Fibroblast of upper back skin (primary cell): ENCODE results near the gene IKBKE.

Experiments
- DNase-seq: peaks from one replicate; pipeline ENCODE4 v3.0.0-alpha.2; 2013

The IKBKE gene

GRCh38 chr1:206498685-206499084 is 28.4 kb downstream of the IKBKE start:
- DNase-seq, result no peak

GRCh38 chr1:206500046-206500445 is 29.8 kb downstream of the IKBKE start:
- no peak for DNase-seq

- DNase-seq, result no peak
Measured at GRCh38 chr1:206501881-206502280, 31.6 kb downstream of the IKBKE start.

GRCh38 chr1:206502403-206502802 is 32.1 kb downstream of the IKBKE start:
- DNase-seq, result no peak

- DNase-seq, result no peak
Measured at GRCh38 chr1:206502812-206503211, 32.5 kb downstream of the IKBKE start.

GRCh38 chr1:206503591-206504362 is 33.5 kb downstream of the IKBKE start:
- DNase-seq, result peak; percentile 97

GRCh38 chr1:206504363-206504713 is 34.1 kb downstream of the IKBKE start:
- DNase-seq, result no peak

- peak; percentile 28 for DNase-seq
Measured at GRCh38 chr1:206505702-206506355, 35.6 kb downstream of the IKBKE start.

- no peak for DNase-seq
Measured at GRCh38 chr1:206506405-206507283, 36.4 kb downstream of the IKBKE start.

GRCh38 chr1:206507284-206508129 is 37.2 kb downstream of the IKBKE start, which contains the start of gene RASSF5:
Gene RASSF5, plus strand, starts transcription at chr1:206507531. Its CDS starts 72 bp downstream, at chr1:206507603.
- DNase-seq, result peak; percentile 55

- DNase-seq, result no peak
Measured at GRCh38 chr1:206508130-206508889, 38.0 kb downstream of the IKBKE start.

- peak; percentile 68 for DNase-seq
Measured at GRCh38 chr1:206508956-206509355, 38.7 kb downstream of the IKBKE start.

GRCh38 chr1:206509612-206510257 is 39.5 kb downstream of the IKBKE start:
- no peak for DNase-seq

- DNase-seq, result no peak
Measured at GRCh38 chr1:206510371-206510770, 40.1 kb downstream of the IKBKE start.

- no peak for DNase-seq
Measured at GRCh38 chr1:206511362-206512057, 41.2 kb downstream of the IKBKE start.

- no peak for DNase-seq
Measured at GRCh38 chr1:206512058-206512850, 42.0 kb downstream of the IKBKE start.

- no peak for DNase-seq
Measured at GRCh38 chr1:206512851-206513180, 42.5 kb downstream of the IKBKE start.

GRCh38 chr1:206513312-206514111 is 43.2 kb downstream of the IKBKE start:
- DNase-seq, result peak; percentile 94
